HG02973 (cell line): ENCODE results near the gene CDH4.

Experiments used
- ATAC-seq: cut with Tn5 transposase; IDR thresholded peaks from one replicate; pipeline ENCODE4 v1.9.1; 2021; ENCODE audit warnings: moderate library complexity; ENCODE audit not compliant: unreplicated experiment

The CDH4 gene

GRCh38 chr20:61911824-61912223 lies 659.8 kb downstream of the CDH4 start:
- no peak for ATAC-seq

DNA sequence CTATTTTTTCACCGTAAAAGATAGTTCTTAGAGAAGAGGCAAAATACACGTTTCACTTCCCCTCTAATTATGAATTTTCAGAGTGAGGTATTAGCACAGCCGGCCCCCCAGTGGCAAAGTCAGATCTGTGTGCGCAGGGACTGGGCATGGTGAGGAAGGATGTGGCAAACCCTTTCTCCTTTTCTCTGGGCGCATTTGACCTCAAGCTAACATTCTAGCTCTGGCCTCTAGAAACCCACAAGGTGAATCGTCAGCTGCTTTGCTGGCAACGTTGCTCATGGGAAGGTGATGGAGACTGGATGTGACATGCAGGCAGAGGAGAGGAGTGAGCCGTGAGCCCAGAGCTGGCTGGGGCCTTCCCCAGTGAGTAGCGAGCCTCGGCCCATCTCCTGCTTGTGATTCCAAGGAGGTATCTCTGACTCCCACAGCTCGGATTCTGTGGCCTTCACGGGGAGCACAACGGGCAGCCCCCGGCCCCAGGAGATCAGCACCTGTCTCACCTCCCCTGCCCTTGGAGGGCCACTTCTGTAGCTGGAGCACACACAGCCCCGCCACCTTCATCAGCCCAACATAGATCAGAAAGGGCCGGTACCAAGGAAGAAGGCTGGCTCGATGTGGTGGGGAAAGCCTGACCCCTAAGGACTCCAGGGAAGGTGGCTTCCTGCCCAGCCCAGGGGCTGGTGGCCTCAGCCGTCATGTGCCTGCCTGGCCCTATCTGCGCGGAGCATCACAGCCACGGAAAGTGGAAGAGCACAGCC lies 660.8 kb downstream of the CDH4 start:
- no peak for ATAC-seq

GRCh38 chr20:61913423-61914225 lies 661.6 kb downstream of the CDH4 start:
- no peak for ATAC-seq

- no peak for ATAC-seq
Observed at GRCh38 chr20:61915101-61915500, 663.0 kb downstream of the CDH4 start.

- no peak for ATAC-seq
Observed at GRCh38 chr20:61916318-61916891, 664.3 kb downstream of the CDH4 start.

- ATAC-seq: no peak
Observed at GRCh38 chr20:61917474-61918145, 665.5 kb downstream of the CDH4 start.

- no peak for ATAC-seq
Observed at GRCh38 chr20:61918548-61918947, 666.5 kb downstream of the CDH4 start.

DNA sequence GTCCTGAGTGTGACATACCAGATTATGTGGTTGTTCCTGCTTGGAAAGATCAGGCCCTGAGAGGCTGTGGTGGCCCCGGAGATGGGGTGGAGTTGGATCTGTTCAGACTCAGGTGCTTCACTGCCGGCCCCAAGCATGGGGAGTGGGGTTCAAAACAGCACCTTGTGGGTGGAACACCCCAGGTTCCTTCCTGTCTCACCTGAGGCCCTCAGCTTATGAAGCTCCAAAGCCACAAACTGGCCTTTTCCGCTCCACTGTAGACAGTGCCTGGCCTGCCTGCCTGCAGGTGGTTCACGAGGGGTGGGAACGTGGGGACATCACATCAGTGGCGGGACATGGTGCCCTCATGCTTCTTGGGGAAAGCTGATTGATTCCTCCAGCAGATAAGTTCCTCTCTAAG lies 667.2 kb downstream of the CDH4 start:
- ATAC-seq: no peak

DNA sequence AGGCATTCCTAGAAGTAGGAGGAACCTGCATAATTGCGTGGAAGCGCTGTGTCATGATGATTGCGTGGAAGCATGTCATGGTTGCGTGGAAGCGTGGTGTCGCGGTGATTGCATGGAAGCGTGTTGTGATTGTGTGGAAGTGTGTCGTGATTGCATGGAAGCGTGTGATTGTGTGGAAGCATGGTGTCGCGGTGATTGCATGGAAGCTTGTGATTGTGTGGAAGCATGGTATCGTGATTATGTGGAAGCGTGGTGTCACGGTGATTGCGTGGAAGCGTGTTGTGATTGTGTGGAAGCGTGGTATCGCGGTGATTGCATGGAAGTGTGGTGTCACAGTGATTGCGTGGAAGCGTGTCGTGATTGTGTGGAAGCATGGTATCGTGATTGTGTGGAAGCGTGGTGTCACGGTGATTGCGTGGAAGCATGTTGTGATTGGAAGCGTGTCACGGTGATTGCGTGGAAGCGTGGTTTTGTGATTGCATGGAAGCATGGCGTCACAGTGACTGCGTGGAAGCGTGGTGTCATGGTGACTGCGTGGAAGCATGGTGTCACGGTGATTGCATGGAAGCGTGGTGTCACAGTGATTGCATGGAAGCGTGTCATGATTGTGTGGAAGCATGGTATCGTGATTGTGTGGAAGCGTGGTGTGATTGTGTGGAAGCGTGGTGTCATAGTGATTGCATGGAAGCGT lies 667.8 kb downstream of the CDH4 start:
- ATAC-seq: no peak

DNA sequence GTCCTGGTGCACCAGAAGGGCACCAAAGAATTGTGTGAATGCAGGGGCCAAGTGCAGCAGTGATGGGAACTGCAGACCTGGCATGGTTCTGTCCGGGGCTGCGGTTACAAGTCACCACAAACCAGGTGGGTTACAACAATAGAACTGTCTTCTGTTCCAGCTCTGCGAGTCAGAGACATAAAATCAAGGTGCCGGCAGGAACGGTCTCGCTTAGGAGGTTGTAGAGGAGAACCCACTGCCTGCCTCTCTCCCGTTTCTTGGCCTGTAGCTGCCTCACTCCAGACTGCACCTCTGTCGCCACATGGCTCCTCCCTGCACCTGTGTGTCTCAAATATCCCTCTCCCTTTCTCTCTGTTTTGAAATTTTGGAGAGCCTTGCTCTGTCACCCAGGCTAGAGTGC lies 670.4 kb downstream of the CDH4 start:
- no peak for ATAC-seq

- ATAC-seq: no peak
Observed at GRCh38 chr20:61922936-61923335, 670.9 kb downstream of the CDH4 start.

DNA sequence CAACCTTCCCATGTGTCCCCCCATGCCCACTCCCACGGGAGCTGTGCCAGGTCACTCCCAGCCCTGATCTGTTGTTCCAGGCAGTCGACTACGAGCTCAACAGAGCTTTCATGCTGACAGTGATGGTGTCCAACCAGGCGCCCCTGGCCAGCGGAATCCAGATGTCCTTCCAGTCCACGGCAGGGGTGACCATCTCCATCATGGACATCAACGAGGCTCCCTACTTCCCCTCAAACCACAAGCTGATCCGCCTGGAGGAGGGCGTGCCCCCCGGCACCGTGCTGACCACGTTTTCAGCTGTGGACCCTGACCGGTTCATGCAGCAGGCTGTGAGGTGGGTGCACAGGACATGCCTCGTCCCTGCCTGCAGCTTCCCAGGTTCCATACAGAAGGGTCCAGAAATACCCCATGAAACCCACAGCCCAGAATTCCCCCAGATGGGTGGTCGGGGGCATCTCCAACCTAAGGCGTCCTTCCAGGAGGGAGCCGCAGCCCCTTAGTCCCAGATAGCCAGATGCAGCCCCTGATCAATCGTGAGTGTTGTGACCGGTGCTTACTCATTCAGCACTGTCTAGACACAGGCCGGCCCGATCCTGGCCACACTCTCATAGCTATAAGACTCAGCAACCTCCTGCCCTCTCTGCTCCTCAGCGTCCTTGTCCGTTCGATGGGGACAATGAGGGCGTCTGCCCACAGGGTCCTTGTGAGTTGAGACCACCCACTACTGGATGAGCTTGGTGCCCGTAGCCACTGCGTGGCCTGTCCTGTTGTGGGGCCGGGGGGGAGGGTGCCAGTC lies 671.5 kb downstream of the CDH4 start:
- no peak for ATAC-seq

DNA sequence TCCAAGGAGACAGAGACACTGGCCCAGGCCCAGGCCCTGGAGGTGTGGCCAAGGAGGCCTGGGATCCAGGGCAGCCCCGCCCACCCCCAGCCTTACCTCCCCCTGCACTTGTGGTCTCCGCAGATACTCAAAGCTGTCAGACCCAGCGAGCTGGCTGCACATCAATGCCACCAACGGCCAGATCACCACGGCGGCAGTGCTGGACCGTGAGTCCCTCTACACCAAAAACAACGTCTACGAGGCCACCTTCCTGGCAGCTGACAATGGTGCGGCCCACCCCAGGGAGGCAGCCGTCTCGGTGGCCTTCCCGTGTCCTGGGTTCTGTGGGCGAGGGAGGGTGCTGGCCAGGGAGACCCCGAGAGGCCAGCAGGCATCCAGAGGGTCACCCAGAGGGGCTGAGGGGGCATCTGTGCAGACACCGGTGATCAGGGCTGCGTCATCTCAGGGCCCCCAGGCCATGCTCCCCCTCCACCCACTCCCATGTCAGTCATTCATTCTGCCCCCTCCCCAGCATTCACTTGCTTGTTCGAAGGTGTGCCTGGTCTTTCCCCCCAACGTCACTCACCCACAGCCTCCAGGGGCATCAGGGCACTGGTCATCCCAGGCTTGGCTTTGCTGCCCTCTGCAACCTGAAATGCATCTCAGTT lies 672.3 kb downstream of the CDH4 start:
- ATAC-seq: no peak

- ATAC-seq: no peak
Observed at GRCh38 chr20:61924858-61925554, 672.9 kb downstream of the CDH4 start.

DNA sequence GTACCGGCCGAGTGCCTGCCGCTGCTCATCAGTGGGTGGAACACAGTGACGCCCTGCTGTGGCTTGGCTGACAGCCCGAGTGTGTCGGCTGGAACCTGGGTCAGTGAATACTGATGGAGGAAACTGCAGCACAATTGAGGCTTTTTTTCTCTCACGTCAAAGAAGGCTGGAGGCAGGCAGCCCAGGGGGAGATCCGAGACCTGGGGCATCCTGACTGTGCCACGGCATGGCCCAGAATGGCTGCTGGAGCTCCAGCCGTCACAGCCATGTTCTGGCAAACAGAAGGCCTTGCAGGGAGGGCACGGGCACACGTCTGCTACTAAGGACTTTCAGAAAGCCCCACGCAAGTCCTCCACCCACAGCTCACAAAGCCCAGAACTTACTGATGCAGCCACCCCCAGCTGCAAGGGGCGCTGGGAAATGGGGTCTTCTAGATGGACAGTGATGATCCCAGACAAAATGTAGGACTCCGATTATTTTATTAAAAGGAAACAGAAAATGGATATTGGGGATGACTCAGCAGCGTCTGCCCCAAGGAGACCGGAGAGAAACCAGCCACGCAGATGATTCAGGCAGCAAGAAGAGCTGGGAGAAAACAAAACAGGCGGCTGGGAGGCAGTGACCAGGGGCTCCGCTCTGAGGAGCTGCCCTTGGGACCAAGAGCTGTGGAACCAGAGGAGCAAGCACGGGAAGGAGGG lies 673.6 kb downstream of the CDH4 start:
- ATAC-seq: no peak

GRCh38 chr20:61926253-61926613 lies 674.2 kb downstream of the CDH4 start:
- no peak for ATAC-seq

DNA sequence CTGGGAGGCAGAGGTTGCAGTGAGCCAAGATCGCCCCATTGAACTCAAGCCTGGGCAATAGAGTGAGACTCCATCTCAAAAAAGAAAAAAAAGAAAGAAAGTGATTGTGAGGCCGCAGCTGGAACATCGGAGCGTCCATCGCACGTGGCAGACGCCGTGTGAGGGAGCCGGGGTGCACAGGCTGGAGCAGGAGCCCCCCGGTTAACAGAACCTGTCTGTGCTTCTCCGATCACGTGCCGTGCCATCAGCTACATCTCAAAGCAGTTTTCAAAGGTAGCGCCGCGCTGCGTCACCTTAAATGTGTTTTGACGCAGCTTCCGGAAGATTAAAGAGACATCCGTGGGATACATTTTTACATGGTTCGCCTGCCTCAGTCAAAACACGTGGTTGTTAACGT lies 674.7 kb downstream of the CDH4 start:
- no peak for ATAC-seq

DNA sequence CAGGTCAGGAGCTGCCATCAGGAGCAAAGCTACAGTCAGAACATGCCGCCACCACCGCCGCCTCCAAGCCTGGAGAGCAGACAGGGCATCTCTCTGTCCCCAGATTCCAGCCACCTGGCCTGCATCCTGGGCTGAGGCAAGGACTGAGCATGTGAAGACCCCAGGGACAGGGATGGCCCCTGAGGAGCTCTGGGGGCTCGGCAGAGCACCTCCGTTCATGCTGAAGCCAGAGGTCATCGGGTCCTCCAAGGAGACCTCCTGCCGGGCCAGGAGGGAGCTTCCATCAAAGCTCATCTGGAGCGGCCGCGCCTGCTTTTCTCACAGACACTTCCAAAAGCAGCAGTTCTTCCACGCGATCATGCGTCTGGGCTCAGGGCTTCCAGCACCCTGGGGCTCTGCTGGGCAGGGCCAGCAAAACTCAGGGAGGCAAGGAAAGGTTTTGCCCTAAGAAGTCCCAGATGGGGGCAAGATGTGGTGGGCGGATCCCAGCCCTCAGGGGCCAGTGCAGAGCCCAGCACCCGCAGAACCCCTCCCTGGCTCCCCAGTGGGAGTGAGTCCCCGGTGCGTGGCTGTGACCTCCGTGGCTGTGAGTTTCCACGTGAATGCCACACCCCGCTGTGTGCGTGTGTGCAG lies 675.2 kb downstream of the CDH4 start:
- no peak for ATAC-seq
